ENCODE results near the gene PLXNB2.

PLXNB2 gene

DNA sequence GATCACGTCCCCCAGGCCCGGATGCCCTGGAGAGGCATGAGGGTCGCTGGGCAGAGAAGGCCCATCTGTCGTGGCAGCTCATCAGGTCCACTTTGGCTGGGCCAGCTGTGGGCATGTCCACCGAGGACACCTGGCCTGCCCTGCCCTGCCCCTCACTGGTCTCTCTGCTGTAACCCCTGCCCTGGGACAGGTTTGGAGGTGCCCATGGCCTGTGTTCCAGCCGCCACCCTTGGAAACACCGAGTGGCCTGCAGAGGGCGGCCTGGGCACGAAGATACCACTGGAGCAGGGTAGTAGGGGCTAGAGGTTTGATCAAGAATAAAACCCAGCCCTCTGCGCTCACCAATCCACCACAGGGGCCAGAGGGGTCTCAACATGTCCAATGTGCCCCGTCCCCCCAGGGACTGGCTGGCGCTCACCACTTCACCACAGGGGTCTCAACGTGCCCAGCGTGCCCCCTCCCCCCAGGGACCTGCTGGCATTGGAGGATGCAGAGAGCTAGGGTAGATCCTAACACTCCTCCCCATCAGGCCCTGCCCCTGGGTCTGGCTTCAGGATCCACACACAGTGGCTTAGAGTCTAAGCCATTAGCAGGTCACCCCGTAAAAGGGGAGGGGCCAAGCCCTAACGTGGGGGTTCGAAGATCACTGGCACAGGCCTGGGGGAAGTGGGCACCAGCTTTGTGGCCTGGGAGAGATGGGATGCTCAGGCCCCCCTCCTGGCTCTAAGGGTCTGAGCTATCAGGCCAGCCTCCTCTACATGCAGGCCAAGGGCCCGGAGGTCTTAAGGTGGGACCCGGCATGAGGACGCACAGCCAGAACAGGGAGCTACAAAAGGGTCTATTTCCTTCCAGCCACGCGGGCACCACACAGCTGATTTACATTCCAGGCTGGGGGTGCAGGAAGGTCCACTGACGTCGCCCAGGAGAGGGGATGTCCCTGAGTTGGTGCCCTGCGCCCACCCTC, 55.1 kb downstream of the PLXNB2 start:
- DNase-seq (ENCODE audit: low spot score) (no peak), ATAC-seq (ENCODE audit: low read depth) (peak; percentile 73)
- H3K9me3 ChIP-seq (ENCODE audit: severe bottlenecking) = no peaks in the 10 kb centered on the region
- TF ChIP-seq, protein P1, sequence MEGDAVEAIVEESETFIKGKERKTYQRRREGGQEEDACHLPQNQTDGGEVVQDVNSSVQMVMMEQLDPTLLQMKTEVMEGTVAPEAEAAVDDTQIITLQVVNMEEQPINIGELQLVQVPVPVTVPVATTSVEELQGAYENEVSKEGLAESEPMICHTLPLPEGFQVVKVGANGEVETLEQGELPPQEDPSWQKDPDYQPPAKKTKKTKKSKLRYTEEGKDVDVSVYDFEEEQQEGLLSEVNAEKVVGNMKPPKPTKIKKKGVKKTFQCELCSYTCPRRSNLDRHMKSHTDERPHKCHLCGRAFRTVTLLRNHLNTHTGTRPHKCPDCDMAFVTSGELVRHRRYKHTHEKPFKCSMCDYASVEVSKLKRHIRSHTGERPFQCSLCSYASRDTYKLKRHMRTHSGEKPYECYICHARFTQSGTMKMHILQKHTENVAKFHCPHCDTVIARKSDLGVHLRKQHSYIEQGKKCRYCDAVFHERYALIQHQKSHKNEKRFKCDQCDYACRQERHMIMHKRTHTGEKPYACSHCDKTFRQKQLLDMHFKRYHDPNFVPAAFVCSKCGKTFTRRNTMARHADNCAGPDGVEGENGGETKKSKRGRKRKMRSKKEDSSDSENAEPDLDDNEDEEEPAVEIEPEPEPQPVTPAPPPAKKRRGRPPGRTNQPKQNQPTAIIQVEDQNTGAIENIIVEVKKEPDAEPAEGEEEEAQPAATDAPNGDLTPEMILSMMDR (IDR thresholded peaks at IDR 0.05; ENCODE audit: poor library complexity, severe bottlenecking) = peak; percentile 82
- H3K36me3 ChIP-seq (ENCODE audit: low read depth) = peaks cover 7% of the 10 kb centered on the region
- H3K4me3 ChIP-seq (ENCODE audit: severe bottlenecking) = no peak overlapping the region
- no peaks in the 10 kb centered on the region for H3K27me3 ChIP-seq (ENCODE audit: insufficient read depth, poor library complexity, severe bottlenecking)
- peak overlapping the region; percentile 68 for H3K27ac ChIP-seq (ENCODE audit: poor library complexity, severe bottlenecking)
- H3K4me1 ChIP-seq (ENCODE audit: insufficient read depth, poor library complexity, severe bottlenecking) = no peaks in the 10 kb centered on the region

- Histone ChIP-seq H3K36me3 (ENCODE audit: low read depth) (peaks cover 11% of the 10 kb centered on the region), H3K27ac (ENCODE audit: poor library complexity, severe bottlenecking) (peak overlapping the region; percentile 68), H3K4me1 (ENCODE audit: insufficient read depth, poor library complexity, severe bottlenecking) (no peaks in the 10 kb centered on the region), H3K9me3 (ENCODE audit: severe bottlenecking) (no peaks in the 10 kb centered on the region), H3K27me3 (ENCODE audit: insufficient read depth, poor library complexity, severe bottlenecking) (no peaks in the 10 kb centered on the region), H3K4me3 (ENCODE audit: severe bottlenecking) (peak overlapping the region; percentile 41)
- DNase-seq (ENCODE audit: low spot score) = no peak
- no peak; the same call in 2 of the 3 replicates for ATAC-seq (ENCODE audit: low read depth)
- TF ChIP-seq, protein P1 (IDR thresholded peaks at IDR 0.05; ENCODE audit: poor library complexity, severe bottlenecking) = no peak
These were observed 55.9 kb downstream of the PLXNB2 start for GRCh38 chr22:50251477-50252081.

GRCh38 chr22:50250555-50251476, 56.6 kb downstream of the PLXNB2 start, which contains the start of gene HDAC10:
TSS of gene HDAC10 (minus strand) at chr22:50251265. CDS start at chr22:50251032, 233 bp downstream.
- Histone ChIP-seq H3K36me3 (ENCODE audit: low read depth) (peaks cover 14% of the 10 kb centered on the region), H3K9me3 (ENCODE audit: severe bottlenecking) (no peaks in the 10 kb centered on the region), H3K27ac (ENCODE audit: poor library complexity, severe bottlenecking) (peak within 1 kb of the TSS; percentile 68), H3K4me3 (ENCODE audit: severe bottlenecking) (peak within 1 kb of the TSS; percentile 41), H3K4me1 (ENCODE audit: insufficient read depth, poor library complexity, severe bottlenecking) (no peaks in the 10 kb centered on the region), H3K27me3 (ENCODE audit: insufficient read depth, poor library complexity, severe bottlenecking) (no peaks in the 10 kb centered on the region)
- ATAC-seq (ENCODE audit: low read depth) (peak; percentile 58), DNase-seq (ENCODE audit: low spot score) (no peak)
- TF ChIP-seq, protein P1 (IDR thresholded peaks at IDR 0.05; ENCODE audit: poor library complexity, severe bottlenecking) = no peak

- Histone ChIP-seq H3K36me3 (ENCODE audit: low read depth) (peaks cover 13% of the 10 kb centered on the region), H3K9me3 (ENCODE audit: severe bottlenecking) (no peaks in the 10 kb centered on the region), H3K27ac (ENCODE audit: poor library complexity, severe bottlenecking) (peak overlapping the region; percentile 68), H3K4me3 (ENCODE audit: severe bottlenecking) (peak overlapping the region; percentile 41), H3K27me3 (ENCODE audit: insufficient read depth, poor library complexity, severe bottlenecking) (no peaks in the 10 kb centered on the region), H3K4me1 (ENCODE audit: insufficient read depth, poor library complexity, severe bottlenecking) (no peaks in the 10 kb centered on the region)
- ATAC-seq (ENCODE audit: low read depth) (no peak), DNase-seq (ENCODE audit: low spot score) (no peak)
- TF ChIP-seq, protein P1 (IDR thresholded peaks at IDR 0.05; ENCODE audit: poor library complexity, severe bottlenecking) = no peak
These were observed 57.2 kb downstream of the PLXNB2 start for GRCh38 chr22:50250249-50250554.
